ENCODE measurements around the gene CAPN8.

The CAPN8 gene

DNA sequence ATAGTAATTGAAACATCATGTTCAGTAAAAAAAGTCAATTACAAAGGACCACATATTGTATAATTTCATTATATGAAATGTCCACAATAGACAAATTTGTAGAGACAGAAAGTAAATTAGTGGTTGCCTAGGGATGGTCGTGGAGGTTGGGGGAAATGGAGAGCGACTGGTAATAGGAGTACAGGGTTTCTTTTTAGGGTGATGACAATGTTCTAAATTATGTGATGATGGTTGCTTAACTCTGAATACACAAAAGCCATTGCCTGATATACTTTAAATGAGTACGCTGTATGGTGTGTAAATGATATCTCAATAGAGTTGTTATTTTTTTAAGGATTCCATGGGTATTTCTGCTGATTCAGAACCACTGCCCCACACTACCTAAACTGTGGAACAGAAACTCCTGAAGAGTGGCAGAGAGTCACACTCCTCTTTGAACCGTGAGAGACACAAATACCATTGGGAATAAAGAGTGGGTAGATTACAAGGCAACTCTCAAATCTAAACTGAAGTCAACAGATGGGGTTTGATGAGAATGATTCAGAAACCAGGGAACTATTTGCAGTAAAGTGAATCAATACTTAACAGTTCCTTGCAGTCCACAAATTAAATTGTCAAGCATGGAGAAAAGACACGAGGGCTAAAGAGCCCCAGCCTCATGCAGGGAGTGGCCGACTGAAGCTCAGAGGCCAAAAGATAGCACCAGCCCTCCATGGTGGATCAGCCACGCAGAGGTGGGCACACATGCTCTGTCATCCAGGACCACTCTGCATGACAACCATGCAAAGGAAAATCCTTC is 118.0 kb downstream of the CAPN8 start:
- peaks cover 0 to 2% (median 0%) of the 10 kb centered on the region in 5 experiments for H3K9me3 ChIP-seq (ENCODE audit: control extremely low read depth in 1 of 5, control insufficient read depth in 4 of 5, insufficient read depth in 2 of 5, low read depth in 1 of 5, low read length in 4 of 5)
- WGBS (ENCODE audit: insufficient coverage): 81% methylated on average over 4 of the region's 7 CpGs
- no peaks in the 10 kb centered on the region for H3K36me3 ChIP-seq (ENCODE audit: control insufficient read depth in 4 of 4, insufficient read depth in 4 of 4, low read length in 3 of 4)
- H3K27me3 ChIP-seq (replicated peaks in 2 of 5; ENCODE audit: control insufficient read depth in 4 of 5, insufficient read depth in 5 of 5, low read length in 4 of 5): no peaks in the 10 kb centered on the region
- ChIA-PET POLR2A (no interaction called here), CTCF (interaction anchor here (1.3 kb wide), 1 partner anchor 81 kb away, joined by 3 read pairs; no protein-coding TSS in a partner anchor)
- peaks cover 0 to 6% (median 5%) of the 10 kb centered on the region in 4 experiments for H3K4me1 ChIP-seq (ENCODE audit: control extremely low read depth in 1 of 4, control insufficient read depth in 4 of 4, insufficient read depth in 4 of 4, low read length in 3 of 4)
- H3K4me3 ChIP-seq (ENCODE audit: control insufficient read depth in 1 of 7, extremely low read depth in 1 of 7, insufficient read depth in 4 of 7, low read depth in 2 of 7, low read length in 6 of 7): no peak overlapping the region
- no peak for DNase-seq
- H3K27ac ChIP-seq (ENCODE audit: insufficient read depth in 1 of 2, low read depth in 1 of 2, low read length in 2 of 2, poor library complexity in 1 of 2, severe bottlenecking in 2 of 2): no peak overlapping the region

DNA sequence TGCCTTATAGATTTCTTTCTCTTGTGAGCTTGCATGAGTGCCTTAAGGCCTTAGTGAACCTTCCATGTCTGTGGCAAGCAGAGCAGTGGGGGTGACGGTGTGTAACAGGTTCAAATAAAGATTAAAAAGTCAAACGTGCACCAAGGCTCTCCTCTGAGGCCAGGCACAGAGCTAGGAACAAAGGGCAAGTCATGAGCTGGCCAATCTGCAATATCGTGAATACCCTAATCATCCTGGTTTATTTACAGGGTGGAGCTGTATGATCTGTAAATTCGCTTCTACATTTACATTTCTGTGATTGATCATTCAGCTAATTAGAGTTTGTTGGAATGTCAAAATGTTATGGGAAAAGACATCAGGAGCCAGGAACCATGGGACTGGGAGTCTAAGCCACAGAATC is 120.2 kb downstream of the CAPN8 start:
- WGBS (ENCODE audit: insufficient coverage): 90% methylated on average over 3 of the region's 4 CpGs
- Histone ChIP-seq H3K4me3 (ENCODE audit: control insufficient read depth in 1 of 7, extremely low read depth in 1 of 7, insufficient read depth in 4 of 7, low read depth in 2 of 7, low read length in 6 of 7) (no peak overlapping the region), H3K36me3 (ENCODE audit: control insufficient read depth in 4 of 4, insufficient read depth in 4 of 4, low read length in 3 of 4) (no peaks in the 10 kb centered on the region), H3K27me3 (replicated peaks in 2 of 5; ENCODE audit: control insufficient read depth in 4 of 5, insufficient read depth in 5 of 5, low read length in 4 of 5) (peaks cover 0 to 2% (median 0%) of the 10 kb centered on the region in 5 experiments), H3K27ac (ENCODE audit: insufficient read depth in 1 of 2, low read depth in 1 of 2, low read length in 2 of 2, poor library complexity in 1 of 2, severe bottlenecking in 2 of 2) (no peak overlapping the region), H3K9me3 (ENCODE audit: control extremely low read depth in 1 of 5, control insufficient read depth in 4 of 5, insufficient read depth in 2 of 5, low read depth in 1 of 5, low read length in 4 of 5) (peaks cover 0 to 2% (median 0%) of the 10 kb centered on the region in 5 experiments), H3K4me1 (ENCODE audit: control extremely low read depth in 1 of 4, control insufficient read depth in 4 of 4, insufficient read depth in 4 of 4, low read length in 3 of 4) (peaks cover 0 to 1% (median 0%) of the 10 kb centered on the region in 4 experiments)
- CTCF ChIA-PET: interaction anchor here (1.4 to 2.4 kb wide), 4 partner anchors 11 to 139 kb away, joined by 4 to 9 read pairs (median 5); no protein-coding TSS in a partner anchor
- DNase-seq: no peak
- POLR2A ChIA-PET: no interaction called here

DNA sequence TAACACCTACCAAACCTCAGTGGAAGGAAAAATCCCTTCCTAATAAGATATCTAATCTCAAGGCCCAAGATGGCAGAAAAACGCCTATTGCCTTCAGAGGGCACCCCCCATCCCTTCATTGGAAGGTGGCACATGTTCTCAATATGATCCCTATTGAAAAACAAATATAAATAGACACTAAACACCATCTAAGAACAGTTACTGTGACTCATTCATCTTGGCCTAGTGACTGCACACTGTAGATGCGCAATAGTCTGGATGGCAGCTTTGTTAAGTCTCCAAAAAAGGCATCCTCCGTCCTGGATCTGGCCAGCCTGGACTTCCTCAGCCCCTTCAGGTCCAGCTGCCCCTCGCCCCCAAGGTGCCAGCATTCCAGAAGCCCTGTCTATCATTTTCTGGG is 121.9 kb downstream of the CAPN8 start:
- Histone ChIP-seq H3K9me3 (ENCODE audit: control extremely low read depth in 1 of 5, control insufficient read depth in 4 of 5, insufficient read depth in 2 of 5, low read depth in 1 of 5, low read length in 4 of 5) (peaks cover 0 to 2% (median 0%) of the 10 kb centered on the region in 5 experiments), H3K36me3 (ENCODE audit: control insufficient read depth in 4 of 4, insufficient read depth in 4 of 4, low read length in 3 of 4) (no peaks in the 10 kb centered on the region), H3K4me1 (ENCODE audit: control extremely low read depth in 1 of 4, control insufficient read depth in 4 of 4, insufficient read depth in 4 of 4, low read length in 3 of 4) (no peaks in the 10 kb centered on the region), H3K27ac (ENCODE audit: insufficient read depth in 1 of 2, low read depth in 1 of 2, low read length in 2 of 2, poor library complexity in 1 of 2, severe bottlenecking in 2 of 2) (no peak overlapping the region), H3K27me3 (replicated peaks in 2 of 5; ENCODE audit: control insufficient read depth in 4 of 5, insufficient read depth in 5 of 5, low read length in 4 of 5) (peaks cover 0 to 6% (median 2%) of the 10 kb centered on the region in 5 experiments), H3K4me3 (ENCODE audit: control insufficient read depth in 1 of 7, extremely low read depth in 1 of 7, insufficient read depth in 4 of 7, low read depth in 2 of 7, low read length in 6 of 7) (no peak overlapping the region)
- ChIA-PET CTCF (interaction anchor here (1.0 to 2.4 kb wide), 3 partner anchors 9 to 141 kb away, joined by 3 to 9 read pairs (median 6); no protein-coding TSS in a partner anchor), POLR2A (no interaction called here)
- WGBS (ENCODE audit: insufficient coverage): 94% methylated on average over 4 of the region's 4 CpGs
- no peak for DNase-seq

DNA sequence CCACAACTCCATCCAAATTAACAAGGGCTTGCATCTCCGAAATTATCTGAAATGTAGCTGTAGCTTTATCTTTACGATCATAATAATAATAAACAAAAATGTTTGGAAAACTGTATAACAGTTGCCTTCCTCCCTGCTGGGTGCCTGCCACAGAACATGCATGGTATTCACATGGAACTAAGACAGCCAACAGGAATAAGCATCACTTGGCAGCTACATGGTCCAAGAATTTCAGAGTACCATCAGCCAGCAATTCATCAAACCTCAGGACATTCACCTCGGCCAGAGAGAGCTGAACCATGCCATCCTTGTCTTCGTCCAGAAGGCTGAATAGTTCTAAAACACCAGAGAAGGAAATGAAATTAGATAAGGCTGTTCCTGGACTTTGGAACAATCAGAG is 122.7 kb downstream of the CAPN8 start:
- WGBS (ENCODE audit: insufficient coverage): no CpG with 5 or more reads among the region's 4 CpGs
- no peaks in the 10 kb centered on the region for H3K36me3 ChIP-seq (ENCODE audit: control insufficient read depth in 4 of 4, insufficient read depth in 4 of 4, low read length in 3 of 4)
- no peaks in the 10 kb centered on the region for H3K9me3 ChIP-seq (ENCODE audit: control extremely low read depth in 1 of 5, control insufficient read depth in 4 of 5, insufficient read depth in 2 of 5, low read depth in 1 of 5, low read length in 4 of 5)
- ChIA-PET POLR2A (no interaction called here), CTCF (interaction anchor here (0.8 to 1.1 kb wide), 5 partner anchors 9 to 409 kb away, joined by 3 to 4 read pairs (median 3); no protein-coding TSS in a partner anchor)
- DNase-seq: no peak
- H3K27me3 ChIP-seq (replicated peaks in 2 of 5; ENCODE audit: control insufficient read depth in 4 of 5, insufficient read depth in 5 of 5, low read length in 4 of 5): peaks cover 0 to 6% (median 2%) of the 10 kb centered on the region in 5 experiments
- H3K27ac ChIP-seq (ENCODE audit: insufficient read depth in 1 of 2, low read depth in 1 of 2, low read length in 2 of 2, poor library complexity in 1 of 2, severe bottlenecking in 2 of 2): no peak overlapping the region
- no peaks in the 10 kb centered on the region for H3K4me1 ChIP-seq (ENCODE audit: control extremely low read depth in 1 of 4, control insufficient read depth in 4 of 4, insufficient read depth in 4 of 4, low read length in 3 of 4)
- H3K4me3 ChIP-seq (ENCODE audit: control insufficient read depth in 1 of 7, extremely low read depth in 1 of 7, insufficient read depth in 4 of 7, low read depth in 2 of 7, low read length in 6 of 7): no peak overlapping the region

DNA sequence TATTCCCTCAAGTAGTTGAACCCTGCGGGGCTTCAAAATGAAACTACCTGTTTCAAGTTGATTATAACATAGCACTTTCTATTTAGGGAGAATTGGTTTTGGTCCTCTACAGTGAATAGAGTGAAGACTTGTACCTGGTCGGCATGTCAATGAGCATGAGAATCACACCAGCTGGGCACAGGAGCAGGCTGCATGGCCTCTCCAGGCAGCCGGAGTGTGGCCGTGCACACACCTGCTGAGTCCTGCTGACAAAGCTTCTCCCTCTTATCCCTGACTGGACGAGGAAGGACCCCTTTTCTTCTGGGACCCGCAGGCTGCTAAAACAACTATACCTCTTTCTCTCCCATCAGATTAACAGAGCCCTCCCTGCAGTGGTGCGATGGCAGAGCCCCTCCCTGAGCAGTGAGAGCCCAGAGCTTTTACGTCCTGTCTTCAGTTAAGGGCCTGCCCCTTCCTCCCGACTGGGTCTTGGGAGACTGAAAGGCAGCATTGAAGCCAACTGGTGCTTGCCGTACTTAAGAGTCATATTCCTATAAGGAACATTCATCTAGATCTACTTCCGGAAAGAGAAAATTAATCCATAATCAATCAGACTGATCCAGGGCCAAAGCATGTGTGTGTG is 124.9 kb downstream of the CAPN8 start:
- 93% methylated on average over 6 of the region's 11 CpGs for WGBS (ENCODE audit: insufficient coverage)

DNA sequence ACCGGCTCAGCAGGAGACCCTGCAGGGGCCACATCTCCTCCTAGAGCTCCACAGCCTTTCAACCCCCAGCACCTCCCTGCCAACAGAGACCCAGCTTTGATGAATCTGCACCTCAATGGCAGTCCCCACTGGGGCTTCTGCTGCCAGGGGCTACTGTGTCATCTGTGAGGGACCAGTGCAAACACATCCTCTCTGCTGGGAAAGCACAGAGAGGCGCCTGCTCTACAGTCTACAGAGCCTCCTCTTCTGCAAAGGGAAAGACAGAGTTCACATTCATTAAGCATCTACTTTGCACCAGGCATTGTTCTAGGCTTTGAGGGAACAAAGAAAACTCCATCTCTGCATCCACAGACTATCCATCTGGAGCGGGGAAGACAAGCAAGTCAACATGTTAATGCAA is 125.8 kb downstream of the CAPN8 start:
- H3K4me1 ChIP-seq (ENCODE audit: control extremely low read depth in 1 of 4, control insufficient read depth in 4 of 4, insufficient read depth in 4 of 4, low read length in 3 of 4): no peaks in the 10 kb centered on the region
- WGBS (ENCODE audit: insufficient coverage): 95% methylated on average over 2 of the region's 3 CpGs
- no peak for DNase-seq
- H3K27me3 ChIP-seq (replicated peaks in 2 of 5; ENCODE audit: control insufficient read depth in 4 of 5, insufficient read depth in 5 of 5, low read length in 4 of 5): peaks cover 0 to 6% (median 6%) of the 10 kb centered on the region in 5 experiments
- POLR2A ChIA-PET: no interaction called here
- H3K9me3 ChIP-seq (ENCODE audit: control extremely low read depth in 1 of 5, control insufficient read depth in 4 of 5, insufficient read depth in 2 of 5, low read depth in 1 of 5, low read length in 4 of 5): no peaks in the 10 kb centered on the region
- H3K36me3 ChIP-seq (ENCODE audit: control insufficient read depth in 4 of 4, insufficient read depth in 4 of 4, low read length in 3 of 4): no peaks in the 10 kb centered on the region
- CTCF ChIA-PET: interaction anchor here (0.7 kb wide), 1 partner anchor 13 kb away, joined by 3 read pairs; no protein-coding TSS in a partner anchor
- no peak overlapping the region for H3K4me3 ChIP-seq (ENCODE audit: control insufficient read depth in 1 of 7, extremely low read depth in 1 of 7, insufficient read depth in 4 of 7, low read depth in 2 of 7, low read length in 6 of 7)
- H3K27ac ChIP-seq (ENCODE audit: insufficient read depth in 1 of 2, low read depth in 1 of 2, low read length in 2 of 2, poor library complexity in 1 of 2, severe bottlenecking in 2 of 2): no peak overlapping the region

More for the DNA sequence above, 124.9 kb downstream of the CAPN8 start:
- Histone ChIP-seq H3K27ac (ENCODE audit: insufficient read depth in 1 of 2, low read depth in 1 of 2, low read length in 2 of 2, poor library complexity in 1 of 2, severe bottlenecking in 2 of 2) (no peak overlapping the region), H3K9me3 (ENCODE audit: control extremely low read depth in 1 of 5, control insufficient read depth in 4 of 5, insufficient read depth in 2 of 5, low read depth in 1 of 5, low read length in 4 of 5) (no peaks in the 10 kb centered on the region), H3K4me3 (ENCODE audit: control insufficient read depth in 1 of 7, extremely low read depth in 1 of 7, insufficient read depth in 4 of 7, low read depth in 2 of 7, low read length in 6 of 7) (no peak overlapping the region), H3K36me3 (ENCODE audit: control insufficient read depth in 4 of 4, insufficient read depth in 4 of 4, low read length in 3 of 4) (no peaks in the 10 kb centered on the region), H3K4me1 (ENCODE audit: control extremely low read depth in 1 of 4, control insufficient read depth in 4 of 4, insufficient read depth in 4 of 4, low read length in 3 of 4) (no peaks in the 10 kb centered on the region), H3K27me3 (replicated peaks in 2 of 5; ENCODE audit: control insufficient read depth in 4 of 5, insufficient read depth in 5 of 5, low read length in 4 of 5) (peaks cover 0 to 6% (median 2%) of the 10 kb centered on the region in 5 experiments)
- ChIA-PET CTCF (interaction anchor here (0.7 kb wide), 1 partner anchor 14 kb away, joined by 3 read pairs; no protein-coding TSS in a partner anchor), POLR2A (no interaction called here)
- no peak for DNase-seq

DNA sequence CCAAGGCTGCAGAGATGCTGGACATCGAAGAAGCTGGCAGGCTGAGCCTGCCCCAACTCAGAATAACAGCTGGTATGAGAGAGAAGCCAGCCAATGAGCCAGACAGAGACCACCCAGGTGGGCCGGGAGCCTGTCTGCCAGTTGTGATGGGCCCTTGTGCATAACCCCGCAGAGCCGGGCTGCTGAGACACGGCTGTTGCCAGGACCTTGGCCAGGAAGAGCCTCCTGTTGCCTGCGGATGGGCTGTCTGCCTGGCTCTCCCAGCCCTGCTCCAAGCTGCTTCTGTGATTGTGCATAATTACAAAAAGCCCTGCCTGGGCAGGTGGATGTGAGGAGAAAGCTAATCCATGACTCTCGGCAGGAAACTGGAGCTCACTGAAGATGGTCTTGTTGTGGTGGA is 126.5 kb downstream of the CAPN8 start:
- DNase-seq: no peak
- WGBS (ENCODE audit: insufficient coverage): 93% methylated on average over 7 of the region's 7 CpGs
- Histone ChIP-seq H3K27ac (ENCODE audit: insufficient read depth in 1 of 2, low read depth in 1 of 2, low read length in 2 of 2, poor library complexity in 1 of 2, severe bottlenecking in 2 of 2) (no peak overlapping the region), H3K4me3 (ENCODE audit: control insufficient read depth in 1 of 7, extremely low read depth in 1 of 7, insufficient read depth in 4 of 7, low read depth in 2 of 7, low read length in 6 of 7) (no peak overlapping the region), H3K9me3 (ENCODE audit: control extremely low read depth in 1 of 5, control insufficient read depth in 4 of 5, insufficient read depth in 2 of 5, low read depth in 1 of 5, low read length in 4 of 5) (no peaks in the 10 kb centered on the region), H3K27me3 (replicated peaks in 2 of 5; ENCODE audit: control insufficient read depth in 4 of 5, insufficient read depth in 5 of 5, low read length in 4 of 5) (peaks cover 0 to 6% (median 6%) of the 10 kb centered on the region in 5 experiments), H3K4me1 (ENCODE audit: control extremely low read depth in 1 of 4, control insufficient read depth in 4 of 4, insufficient read depth in 4 of 4, low read length in 3 of 4) (no peaks in the 10 kb centered on the region), H3K36me3 (ENCODE audit: control insufficient read depth in 4 of 4, insufficient read depth in 4 of 4, low read length in 3 of 4) (no peaks in the 10 kb centered on the region)
- ChIA-PET POLR2A (no interaction called here), CTCF (no interaction called here)

Data from common myeloid progenitor, CD34-positive (primary cell).